Endothelial cell of umbilical vein (primary cell): ENCODE results near the gene TLE3. TPM values are rescaled to one million over a fixed set of nuclear protein-coding genes. Genes with fewer than 3 reads are reported as not detected.

Experiments
- BruUV-seq: library from RNA; stranded (reverse); fragments of 400-500 nt; replicated peaks from 2 replicates; lab custom pipeline; 2021; lab: Mats Ljungman, UMichigan
- CTCF ChIA-PET: fragments of 300-600, 350-600 bp; sonication (Branson Sonifier 250); formaldehyde crosslinking; loops from one replicate; lab custom pipeline; 2021; ENCODE audit warnings: antibody characterized with exemption, inconsistent platforms; lab: Charles Lee
- POLR2A ChIA-PET: fragments of 300-600, 350-600 bp; sonication (Branson Sonifier 250); formaldehyde crosslinking; loops from one replicate; lab custom pipeline; 2021; ENCODE audit warnings: antibody characterized with exemption, inconsistent platforms; lab: Charles Lee
- DNase-seq: peaks from one replicate; pipeline ENCODE4 v3.0.0-alpha.2; 2011; ENCODE audit warnings: low read depth, low spot score
- FAIRE-seq: peaks from 2 replicates; lab custom pipeline; 2011; peaks lifted over from hg19 to GRCh38; lab: Jason Lieb, UNC
- H2AFZ ChIP-seq: 2 replicates; pipeline ENCODE4 v1.6.0; 2012; ENCODE audit warnings: low read depth, low read length, control low read depth, inconsistent platforms
- H3K27ac ChIP-seq: 2 replicates; pipeline ENCODE4 v1.5.1; 2011; ENCODE audit warnings: low read depth, mild to moderate bottlenecking, control low read depth, low read length, moderate library complexity; ENCODE audit not compliant: insufficient read depth
- H3K27me3 ChIP-seq, 2 experiments: 2 replicates each; pipeline versions ENCODE4 v1.6.0 to v1.6.1; 2011; ENCODE audit warnings: low read length in 2 of 2, mixed read lengths in 1 of 2; ENCODE audit not compliant: control insufficient read depth in 2 of 2, insufficient read depth in 2 of 2
- H3K36me3 ChIP-seq, 2 experiments: 2 replicates in 1 of 2; 3 replicates in 1 of 2; pipeline ENCODE4 v1.5.1; 2011; ENCODE audit warnings: low read length in 2 of 2, mild to moderate bottlenecking in 1 of 2, moderate library complexity in 1 of 2; ENCODE audit not compliant: control insufficient read depth in 2 of 2, insufficient read depth in 2 of 2; ENCODE audit errors: extremely low read depth in 1 of 2
- H3K4me1 ChIP-seq: 3 replicates; pipeline ENCODE4 v1.5.1; 2011; ENCODE audit warnings: mild to moderate bottlenecking, low read length; ENCODE audit not compliant: control insufficient read depth, insufficient read depth; ENCODE audit errors: extremely low read depth
- H3K4me2 ChIP-seq: 2 replicates; pipeline ENCODE4 v1.6.1; 2011; ENCODE audit warnings: low read length, control low read depth, mixed read lengths; ENCODE audit not compliant: insufficient read depth
- H3K4me3 ChIP-seq, 3 experiments: fragments of 200-600 bp in 1 of 3; sonication (generic), shearing (Covaris generic) in 1 of 3; replicated peaks in 1 of 3; 2 replicates each; pipeline ENCODE4 v1.5.1; 2011 to 2016; ENCODE audit warnings: control low read depth in 3 of 3, low read length in 3 of 3, mild to moderate bottlenecking in 2 of 3, inconsistent platforms in 1 of 3, low read depth in 1 of 3, moderate library complexity in 1 of 3; ENCODE audit not compliant: insufficient read depth in 1 of 3
- H3K79me2 ChIP-seq: 2 replicates; pipeline ENCODE4 v1.6.0; 2012; ENCODE audit warnings: low read length, inconsistent platforms; ENCODE audit not compliant: control insufficient read depth, insufficient read depth
- H3K9ac ChIP-seq: replicated peaks from 2 replicates; pipeline ENCODE3; 2011; ENCODE audit warnings: low read length, control low read depth; ENCODE audit not compliant: insufficient read depth; ENCODE audit errors: extremely low read depth
- H3K9me1 ChIP-seq: replicated peaks from 3 replicates; pipeline ENCODE4 v1.6.0; 2011; ENCODE audit warnings: mild to moderate bottlenecking, low read length; ENCODE audit not compliant: control insufficient read depth, insufficient read depth; ENCODE audit errors: extremely low read depth
- H3K9me3 ChIP-seq: replicated peaks from 2 replicates; pipeline ENCODE4 v1.5.1; 2012; ENCODE audit warnings: low read length, inconsistent platforms; ENCODE audit not compliant: control insufficient read depth, insufficient read depth
- H4K20me1 ChIP-seq: replicated peaks from 2 replicates; pipeline ENCODE3; 2011; ENCODE audit warnings: mild to moderate bottlenecking, low read length; ENCODE audit not compliant: control insufficient read depth, insufficient read depth; ENCODE audit errors: extremely low read depth
- EZH2 ChIP-seq: IDR thresholded peaks from 2 replicates; pipeline ENCODE4 v1.6.1; 2012; ENCODE audit warnings: borderline replicate concordance, low read depth, mild to moderate bottlenecking, moderate library complexity, low read length, inconsistent platforms; ENCODE audit not compliant: severe bottlenecking
- FOS ChIP-seq: IDR thresholded peaks from 2 replicates; pipeline ENCODE4 v1.6.1; 2011; ENCODE audit warnings: mild to moderate bottlenecking, low read length, moderate library complexity, borderline replicate concordance; ENCODE audit not compliant: insufficient read depth
- GATA2 ChIP-seq: IDR thresholded peaks from 2 replicates; pipeline ENCODE4 v1.7.0; 2011; ENCODE audit warnings: low read depth, mild to moderate bottlenecking, moderate library complexity, mixed read lengths, low read length; ENCODE audit not compliant: insufficient read length, insufficient read depth
- JUN ChIP-seq: IDR thresholded peaks from 2 replicates; pipeline ENCODE4 v1.6.1; 2011; ENCODE audit warnings: borderline replicate concordance, low read depth; ENCODE audit not compliant: insufficient read length, insufficient read depth
- MYC ChIP-seq: IDR thresholded peaks from one replicate; pipeline ENCODE4 v1.6.1; 2011; ENCODE audit warnings: mild to moderate bottlenecking, low read depth, low read length
- POLR2A ChIP-seq: IDR thresholded peaks from 2 replicates; pipeline ENCODE4 v1.6.1; 2012; ENCODE audit warnings: low read depth, mild to moderate bottlenecking, control low read depth, low read length
- POLR2AphosphoS5 ChIP-seq: IDR thresholded peaks from 2 replicates; pipeline ENCODE4 v1.6.1; 2012; ENCODE audit warnings: low read depth, mild to moderate bottlenecking, control low read depth, low read length, moderate library complexity; ENCODE audit not compliant: insufficient read depth
- dilution Hi-C: fragments of 300-500 bp; cut with MboI; formaldehyde crosslinking; loops from one replicate; pipeline ENCODE4 v1.15.0; 2019; ENCODE audit warnings: low sequenced_read_pairs; ENCODE audit not compliant: extremely low pct_ligation_motif_present
- intact Hi-C: fragments of 100-400 bp; cut with micrococcal nuclease; formaldehyde crosslinking; loops from one replicate; pipeline ENCODE4 v1.10.0; 2022
- polyA plus RNA-seq, 4 experiments: library from polyadenylated mRNA; depleted of rRNA in 3 of 4; stranded (reverse) in 3 of 4; unstranded in 1 of 4; fragments of >200 nt; gene quantifications; 2 replicates each; pipeline versions ENCODE4 v1.2.1 to v1.2.3, GENCODE V29; 2011 to 2012; ENCODE audit warnings: missing spikeins in 1 of 4
- total RNA-seq: library from RNA; stranded (reverse); gene quantifications from 2 replicates; pipeline ENCODE4 v1.2.3, GENCODE V29; 2021
- TF ChIP-seq, protein P1 (sequence below), 2 donors: IDR thresholded peaks; 1 replicate in 1 of 2; 2 replicates in 1 of 2; pipeline ENCODE4 v1.5.1; 2011; ENCODE audit warnings: low read length in 2 of 2, mild to moderate bottlenecking in 2 of 2, moderate library complexity in 2 of 2, control low read depth in 1 of 2, inconsistent platforms in 1 of 2, low read depth in 1 of 2; ENCODE audit not compliant: insufficient read depth in 1 of 2; ENCODE audit errors: extremely low read depth in 1 of 2
- TF ChIP-seq, protein P2 (sequence below): IDR thresholded peaks from 2 replicates; pipeline ENCODE4 v1.6.1; 2011; ENCODE audit not compliant: insufficient read depth, insufficient read length

Gene TLE3
- total and polyA plus RNA-seq, 2 donors (not counting 3 experiments of a cell fraction or from before 2014, with no cell fraction given) = 40.5 to 56.9 TPM

DNA sequence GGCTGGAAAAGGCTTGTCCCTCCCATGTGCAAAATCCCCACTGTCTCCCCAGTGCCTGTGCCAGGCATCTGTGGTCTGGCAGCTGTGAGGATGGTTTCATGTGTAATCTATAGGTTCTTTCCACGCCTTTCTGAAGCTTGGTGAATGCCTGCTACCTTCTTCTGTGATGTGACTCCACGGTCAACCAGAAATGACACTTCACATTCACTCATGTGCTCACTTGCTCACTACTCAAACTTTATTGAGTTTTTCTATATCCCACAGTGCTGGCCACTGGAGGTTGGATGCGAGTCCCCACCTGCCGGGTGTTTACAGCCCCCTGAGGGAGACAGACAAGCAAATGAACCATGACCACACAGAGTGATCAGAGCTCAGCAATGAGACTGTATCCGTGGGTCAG is 27.9 kb upstream of the TLE3 start:
- H3K9ac ChIP-seq = no peak overlapping the region
- ChIA-PET POLR2A (no interaction called here), CTCF (no interaction called here)
- BruUV-seq = no TSS peak
- no peaks in the 10 kb centered on the region for H3K9me1 ChIP-seq
- DNase-seq (no peak), FAIRE-seq (no peak)
- H3K27me3 ChIP-seq = peaks cover 6 to 7% of the 10 kb centered on the region in 2 experiments
- no peak overlapping the region for H3K4me2 ChIP-seq
- dilution Hi-C loops (no loop called here), intact Hi-C loops (loop anchor here (2.0 kb wide), 1 partner anchor 15 kb away; no protein-coding TSS in a partner anchor)
- H3K36me3 ChIP-seq = no peaks in the 10 kb centered on the region
- no peaks in the 10 kb centered on the region for H3K9me3 ChIP-seq
- no peak overlapping the region for H3K27ac ChIP-seq
- no peaks in the 10 kb centered on the region for H4K20me1 ChIP-seq
- TF ChIP-seq EZH2 = no peak
- no peak for TF ChIP-seq JUN
- TF ChIP-seq GATA2 = no peak
- no peak for TF ChIP-seq FOS
- TF ChIP-seq, protein P1, sequence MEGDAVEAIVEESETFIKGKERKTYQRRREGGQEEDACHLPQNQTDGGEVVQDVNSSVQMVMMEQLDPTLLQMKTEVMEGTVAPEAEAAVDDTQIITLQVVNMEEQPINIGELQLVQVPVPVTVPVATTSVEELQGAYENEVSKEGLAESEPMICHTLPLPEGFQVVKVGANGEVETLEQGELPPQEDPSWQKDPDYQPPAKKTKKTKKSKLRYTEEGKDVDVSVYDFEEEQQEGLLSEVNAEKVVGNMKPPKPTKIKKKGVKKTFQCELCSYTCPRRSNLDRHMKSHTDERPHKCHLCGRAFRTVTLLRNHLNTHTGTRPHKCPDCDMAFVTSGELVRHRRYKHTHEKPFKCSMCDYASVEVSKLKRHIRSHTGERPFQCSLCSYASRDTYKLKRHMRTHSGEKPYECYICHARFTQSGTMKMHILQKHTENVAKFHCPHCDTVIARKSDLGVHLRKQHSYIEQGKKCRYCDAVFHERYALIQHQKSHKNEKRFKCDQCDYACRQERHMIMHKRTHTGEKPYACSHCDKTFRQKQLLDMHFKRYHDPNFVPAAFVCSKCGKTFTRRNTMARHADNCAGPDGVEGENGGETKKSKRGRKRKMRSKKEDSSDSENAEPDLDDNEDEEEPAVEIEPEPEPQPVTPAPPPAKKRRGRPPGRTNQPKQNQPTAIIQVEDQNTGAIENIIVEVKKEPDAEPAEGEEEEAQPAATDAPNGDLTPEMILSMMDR (IDR thresholded peaks at IDR 0.05; ENCODE audit: extremely low read depth in 1 of 2, insufficient read depth in 1 of 2, low read depth in 1 of 2, low read length in 2 of 2) = no peak
- TF ChIP-seq, protein P2, sequence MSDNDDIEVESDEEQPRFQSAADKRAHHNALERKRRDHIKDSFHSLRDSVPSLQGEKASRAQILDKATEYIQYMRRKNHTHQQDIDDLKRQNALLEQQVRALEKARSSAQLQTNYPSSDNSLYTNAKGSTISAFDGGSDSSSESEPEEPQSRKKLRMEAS = no peak
- no peak for TF ChIP-seq POLR2A
- no peak for TF ChIP-seq MYC
- TF ChIP-seq POLR2AphosphoS5 = no peak
- H3K4me1 ChIP-seq = peaks cover 18% of the 10 kb centered on the region
- no peak overlapping the region for H3K4me3 ChIP-seq
- H3K79me2 ChIP-seq = no peaks in the 10 kb centered on the region
- H2AFZ ChIP-seq = no peak overlapping the region
